Hematopoietic multipotent progenitor cell treated with erythropoietin and hydrocortisone succinate and interleukin-3 and kit ligand, for 4 days (in vitro differentiated cells): Measurements from ENCODE around the gene PTPRD.

Experiments
- DNase-seq: peaks from one replicate; pipeline ENCODE4 v3.0.0-alpha.2; 2015

PTPRD gene

DNA sequence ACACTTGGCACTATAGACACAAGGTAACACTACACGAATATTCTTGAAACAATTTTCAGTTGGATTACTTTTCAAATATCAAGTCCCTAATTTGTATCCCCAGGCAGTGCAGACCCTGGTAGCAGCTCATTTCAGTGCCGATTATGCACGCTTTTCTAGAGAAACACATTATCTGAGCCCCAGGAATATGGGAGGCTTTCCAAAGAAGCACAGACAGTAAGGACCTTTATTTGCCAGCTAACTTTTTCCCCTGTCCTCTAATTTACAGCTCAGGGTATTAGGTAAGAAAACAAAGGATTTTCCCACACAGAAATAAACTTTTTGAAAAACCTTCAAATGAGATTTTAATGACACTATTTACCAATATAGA lies 1961.0 kb downstream of the PTPRD start:
- DNase-seq = no peak

GRCh38 chr9:8651070-8651845 lies 1961.5 kb downstream of the PTPRD start:
- DNase-seq = peak; percentile 32

- no peak for DNase-seq
Observed at GRCh38 chr9:8649807-8650206, 1963.0 kb downstream of the PTPRD start.

GRCh38 chr9:8649160-8649559 lies 1963.6 kb downstream of the PTPRD start:
- DNase-seq = peak; percentile 86

- DNase-seq = peak; percentile 80
Observed at GRCh38 chr9:8648271-8648845, 1964.4 kb downstream of the PTPRD start.

DNA sequence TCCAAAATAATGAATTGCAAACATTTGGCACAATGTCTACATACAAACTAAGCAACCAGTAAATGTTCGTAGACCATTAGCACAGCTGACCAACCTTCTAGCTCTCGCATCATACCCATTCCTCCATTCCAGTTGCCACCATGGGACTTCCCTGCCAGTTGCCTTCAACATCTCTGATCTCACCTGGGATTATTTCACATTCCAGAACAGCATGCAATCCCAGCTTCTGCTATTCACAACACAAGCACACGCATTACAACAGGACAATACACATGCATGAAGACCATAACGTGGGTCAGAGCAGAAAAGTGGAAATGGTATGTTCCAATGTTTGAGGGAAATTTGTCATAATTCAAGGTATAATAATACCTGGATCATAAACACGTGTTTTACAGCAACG lies 1965.0 kb downstream of the PTPRD start:
- no peak for DNase-seq

- no peak for DNase-seq
Observed at GRCh38 chr9:8644571-8644970, 1968.2 kb downstream of the PTPRD start.

GRCh38 chr9:8643896-8644295 lies 1968.9 kb downstream of the PTPRD start:
- DNase-seq = no peak

DNA sequence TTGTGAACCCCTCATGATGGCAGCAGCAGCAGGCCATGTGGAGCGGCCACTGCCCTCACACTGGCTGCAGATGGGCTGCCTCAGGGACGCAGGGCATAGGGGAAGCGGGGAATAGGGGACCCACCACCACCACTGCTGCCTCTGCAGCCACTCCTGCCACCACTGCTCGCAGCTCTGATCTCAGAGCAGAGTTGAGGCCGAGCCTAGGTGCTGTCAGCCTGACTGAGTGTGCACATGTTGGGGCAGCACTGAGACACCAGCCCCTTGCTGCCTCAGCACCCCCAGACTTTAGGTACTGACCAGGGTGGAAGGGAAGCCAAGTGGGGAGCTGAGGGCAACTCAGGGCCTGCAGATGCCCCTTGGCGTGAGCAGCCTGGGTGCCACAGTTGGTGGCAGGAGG lies 1969.3 kb downstream of the PTPRD start:
- DNase-seq = no peak

DNA sequence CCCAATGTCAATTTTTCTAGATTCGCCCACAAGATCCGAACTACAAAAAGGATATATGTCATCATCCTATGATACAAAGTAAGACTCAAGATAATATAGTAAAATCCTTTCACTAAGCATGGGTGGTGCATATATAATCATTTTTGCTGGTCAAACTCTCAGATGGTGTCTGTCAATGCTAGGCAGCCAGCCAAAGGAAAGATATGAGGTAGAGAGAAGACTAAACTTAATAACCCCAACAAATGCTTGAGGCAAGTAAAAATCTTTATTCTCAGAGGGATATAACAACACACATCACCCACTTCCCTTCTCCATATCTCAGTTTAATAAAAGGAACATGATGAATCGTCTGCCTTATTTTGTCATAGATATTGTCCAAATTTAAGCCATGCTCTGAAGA lies 1972.0 kb downstream of the PTPRD start:
- DNase-seq = no peak

DNA sequence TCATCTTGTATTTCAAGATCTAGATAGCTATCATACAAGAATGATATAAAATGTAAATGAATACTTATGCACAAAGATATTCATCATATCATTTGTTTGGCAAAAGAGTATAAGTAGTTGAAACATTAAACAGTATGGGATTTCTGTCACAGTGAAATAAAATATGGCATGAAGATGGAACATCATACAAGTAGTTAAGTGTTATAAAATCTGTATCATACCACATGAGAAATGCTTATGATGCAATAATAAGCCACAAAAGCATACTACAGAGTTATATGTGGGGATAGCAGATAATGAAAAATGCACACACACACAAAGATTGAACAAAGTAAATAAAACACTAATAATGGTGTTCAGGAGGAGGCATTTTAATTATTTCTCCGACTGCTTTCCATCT lies 1975.2 kb downstream of the PTPRD start:
- peak; percentile 30 for DNase-seq

- DNase-seq = peak; percentile 81
Observed at GRCh38 chr9:8633784-8634183, 1979.0 kb downstream of the PTPRD start.

- no peak for DNase-seq
Observed at GRCh38 chr9:8632493-8632892, 1980.3 kb downstream of the PTPRD start.

- peak; percentile 56 for DNase-seq
Observed at GRCh38 chr9:8628791-8629190, 1984.0 kb downstream of the PTPRD start.

GRCh38 chr9:8627976-8628679 lies 1984.7 kb downstream of the PTPRD start:
- DNase-seq = no peak

DNA sequence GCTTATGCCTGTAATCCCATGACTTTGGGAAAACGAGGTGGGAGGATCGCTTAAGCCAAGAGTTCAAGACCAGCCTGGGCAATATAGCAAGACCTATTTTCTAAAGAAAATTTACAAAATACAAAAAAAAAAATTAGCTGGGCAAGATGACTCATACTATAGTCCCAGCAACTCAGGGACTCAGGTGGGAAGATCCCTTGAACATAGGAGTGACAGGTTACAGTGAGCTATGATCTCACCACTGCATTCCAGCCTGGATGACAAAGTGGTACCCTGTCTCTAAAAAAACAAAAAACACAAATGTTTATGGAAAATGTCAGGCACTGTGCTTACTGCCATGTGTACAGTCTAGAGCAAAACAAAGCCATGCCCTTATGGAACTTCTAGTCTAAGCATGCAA lies 1989.9 kb downstream of the PTPRD start:
- DNase-seq = no peak

- no peak for DNase-seq
Observed at GRCh38 chr9:8622222-8622802, 1990.5 kb downstream of the PTPRD start.

GRCh38 chr9:8621416-8621815 lies 1991.4 kb downstream of the PTPRD start:
- DNase-seq = no peak

DNA sequence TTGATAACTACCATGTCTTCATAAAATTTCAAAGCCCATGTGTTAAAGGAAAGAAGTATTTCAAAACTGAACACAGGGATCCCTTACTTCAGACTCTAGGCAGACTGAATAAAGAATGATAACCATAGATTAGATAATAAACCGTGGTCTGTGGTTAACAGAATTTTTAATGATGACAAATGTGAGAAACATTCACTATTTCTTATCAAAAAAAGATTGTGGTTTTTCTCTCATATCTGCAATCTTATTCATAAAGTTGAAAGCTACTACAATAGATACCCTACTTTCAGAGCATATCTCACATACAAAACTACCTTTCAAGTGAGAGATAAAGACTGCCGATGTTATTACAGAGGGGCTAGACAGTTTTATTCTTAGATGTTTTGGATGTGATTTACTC lies 1996.4 kb downstream of the PTPRD start:
- peak; percentile 60 for DNase-seq

- DNase-seq = no peak
Observed at GRCh38 chr9:8614926-8615440, 1997.8 kb downstream of the PTPRD start.

DNA sequence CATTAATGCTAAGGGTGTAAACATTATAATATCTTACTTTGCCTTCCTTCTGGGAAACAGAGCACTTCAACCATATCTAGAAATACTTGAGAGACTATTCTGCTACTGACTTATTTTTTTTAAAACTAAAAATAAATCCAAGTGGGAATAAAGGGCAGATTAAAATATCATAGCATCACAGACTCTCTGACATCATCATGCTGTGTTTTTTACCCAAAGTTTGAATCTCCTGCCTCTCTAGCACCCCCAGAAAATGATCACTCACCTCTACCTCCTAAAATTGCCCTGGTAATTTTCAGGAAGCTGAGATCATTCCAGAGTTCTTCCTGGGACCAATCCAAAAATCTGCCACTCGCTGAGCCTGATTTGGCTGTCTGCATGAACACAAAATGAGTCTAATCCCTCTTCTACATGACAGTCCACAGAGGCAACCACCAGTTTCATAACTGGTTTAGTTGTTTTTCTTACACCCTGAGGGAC lies 1999.4 kb downstream of the PTPRD start:
- DNase-seq = no peak

GRCh38 chr9:8611153-8611552 lies 2001.6 kb downstream of the PTPRD start:
- no peak for DNase-seq

DNA sequence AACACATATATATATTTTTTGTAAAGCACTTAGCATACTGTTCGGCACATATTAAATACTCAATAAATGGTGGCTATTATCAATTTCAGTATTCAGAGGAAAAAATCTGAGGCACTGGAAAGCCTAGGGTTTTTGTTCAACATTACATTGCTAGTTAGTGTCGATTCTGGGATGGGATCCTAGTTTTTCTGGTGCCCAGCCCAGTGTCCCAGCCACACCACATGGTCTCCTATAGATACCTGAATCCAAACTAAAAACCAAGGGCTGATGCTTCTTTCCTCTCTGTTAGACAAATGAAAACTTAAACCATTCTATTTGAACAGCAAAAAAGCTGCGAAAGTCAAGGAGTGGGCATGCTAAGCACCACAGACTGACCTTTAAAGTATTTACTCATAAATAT lies 2002.5 kb downstream of the PTPRD start:
- no peak for DNase-seq

- no peak for DNase-seq
Observed at GRCh38 chr9:8605096-8605495, 2007.7 kb downstream of the PTPRD start.
